TTC549 (cell line): ENCODE data around the gene CIB1.
"Not testable (repeated sequence)": the region's sequence is repeated elsewhere in the genome, so short reads cannot be mapped to it uniquely, and the experiment has no call there.

ENCODE experiments used
- FAIRE-seq: peaks from 2 replicates; lab custom pipeline; 2012; peaks lifted over from hg19 to GRCh38; lab: Jason Lieb, UNC

The CIB1 gene

DNA sequence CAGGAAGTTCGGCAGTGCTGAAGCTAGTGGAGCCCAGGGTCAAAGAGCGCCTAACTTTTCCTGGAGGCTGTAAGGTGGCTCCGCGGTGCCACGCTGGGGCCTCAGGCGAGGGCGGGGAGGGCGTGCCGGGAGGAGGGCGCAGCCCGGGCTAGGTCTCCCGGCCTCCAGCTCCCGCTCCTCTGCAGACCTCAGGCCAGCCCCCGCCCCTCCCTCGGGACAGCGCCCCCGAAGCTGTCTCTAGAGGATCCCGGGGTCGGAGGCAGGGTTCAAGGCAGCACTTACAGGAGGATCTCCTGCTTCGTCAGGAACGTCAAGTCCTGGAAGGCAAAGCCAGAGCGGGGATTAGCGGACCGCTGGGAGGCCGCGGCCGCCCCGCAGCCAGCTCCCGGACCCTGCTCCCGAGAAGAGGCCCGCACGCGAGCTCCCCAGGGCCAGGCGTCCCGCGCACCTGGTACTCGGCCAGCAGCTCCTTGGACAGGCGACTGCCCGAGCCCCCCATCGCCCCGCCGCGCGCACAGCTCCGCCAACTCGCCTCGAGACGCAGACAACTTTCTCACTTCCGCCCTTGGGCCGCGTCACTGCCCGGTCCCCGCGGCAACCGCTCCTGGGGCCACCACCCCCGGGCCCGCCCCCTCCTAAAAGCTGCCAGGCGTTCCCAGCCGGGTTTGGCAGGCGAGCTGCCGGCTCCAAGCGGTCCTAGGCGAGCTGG lies at the start of gene CIB1:
Gene CIB1 (minus strand): TSS at position 555 of the 709 bp plus-strand sequence. CDS start 56 bp downstream, at position 499.
- FAIRE-seq, result no peak

- FAIRE-seq, result not testable (repeated sequence)
Measured at GRCh38 chr15:90281637-90282036, 47.9 kb upstream of the CIB1 start.

GRCh38 chr15:90280743-90281142 lies 47.0 kb upstream of the CIB1 start:
- FAIRE-seq, result not testable (repeated sequence)

GRCh38 chr15:90278467-90278866 lies 44.7 kb upstream of the CIB1 start:
- not testable (repeated sequence) for FAIRE-seq

DNA sequence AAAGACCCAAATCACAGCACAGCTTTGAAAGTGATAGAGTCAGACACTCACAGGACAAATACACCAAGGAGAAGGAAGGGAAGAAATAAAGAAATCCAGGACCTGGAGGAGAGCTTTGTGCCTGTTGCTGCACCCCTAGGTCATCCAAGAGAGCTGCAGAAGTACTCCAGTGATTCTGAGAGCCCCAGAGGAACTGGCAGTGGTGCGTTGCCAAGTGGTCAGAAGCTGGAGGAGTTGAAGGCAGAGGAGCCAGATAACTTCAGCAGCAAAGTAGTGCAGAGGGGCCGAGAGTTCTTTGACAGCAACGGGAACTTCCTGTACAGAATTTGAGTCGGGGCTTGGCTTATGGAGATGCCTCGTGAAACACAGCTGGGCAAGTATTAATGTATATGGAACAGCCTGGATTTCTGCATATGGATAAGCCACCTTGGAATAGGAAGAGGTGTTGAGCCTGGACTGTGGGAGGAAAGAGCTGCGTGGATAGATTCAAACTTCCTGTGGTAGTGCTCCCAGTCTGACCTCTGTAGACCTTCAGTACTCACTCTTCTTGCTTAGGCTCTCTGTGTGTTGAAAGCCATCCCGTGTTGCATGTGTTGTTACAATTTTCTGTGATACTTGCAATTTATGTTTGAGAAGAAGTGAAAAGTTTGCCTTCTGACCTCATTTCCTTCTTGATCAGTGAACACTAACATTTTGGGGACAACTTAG lies 37.9 kb upstream of the CIB1 start:
- FAIRE-seq, result no peak

DNA sequence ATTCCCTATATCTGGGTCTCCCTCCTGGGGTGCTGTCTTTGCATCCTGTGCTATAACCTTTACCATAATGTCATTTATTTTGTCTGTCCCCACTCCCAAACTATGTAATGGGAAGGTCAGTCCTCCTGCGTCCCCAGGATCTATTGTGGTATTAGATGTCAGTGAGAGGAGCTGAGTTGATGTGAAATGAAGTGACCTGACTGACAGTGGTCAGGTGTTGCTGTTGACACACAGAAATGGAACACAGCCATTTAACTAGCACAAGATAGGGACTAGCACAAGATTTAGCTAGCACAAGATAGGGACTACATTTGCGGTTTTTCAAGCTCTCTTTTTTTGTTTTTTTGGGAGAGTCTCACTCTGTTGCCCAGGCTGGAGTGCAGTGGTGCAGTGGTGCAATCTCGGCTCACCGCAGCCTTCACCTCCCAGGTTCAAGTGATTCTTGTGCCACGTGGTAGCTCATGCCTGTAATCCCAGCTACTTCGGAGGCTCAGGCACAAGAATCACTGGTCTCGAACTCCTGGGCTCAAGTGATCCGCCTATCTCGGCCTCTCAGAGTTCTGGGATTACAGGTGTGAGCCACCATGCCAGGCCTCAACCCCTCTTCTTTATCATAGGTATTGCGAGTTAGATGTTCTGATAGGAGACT lies 36.9 kb upstream of the CIB1 start:
- no peak for FAIRE-seq

DNA sequence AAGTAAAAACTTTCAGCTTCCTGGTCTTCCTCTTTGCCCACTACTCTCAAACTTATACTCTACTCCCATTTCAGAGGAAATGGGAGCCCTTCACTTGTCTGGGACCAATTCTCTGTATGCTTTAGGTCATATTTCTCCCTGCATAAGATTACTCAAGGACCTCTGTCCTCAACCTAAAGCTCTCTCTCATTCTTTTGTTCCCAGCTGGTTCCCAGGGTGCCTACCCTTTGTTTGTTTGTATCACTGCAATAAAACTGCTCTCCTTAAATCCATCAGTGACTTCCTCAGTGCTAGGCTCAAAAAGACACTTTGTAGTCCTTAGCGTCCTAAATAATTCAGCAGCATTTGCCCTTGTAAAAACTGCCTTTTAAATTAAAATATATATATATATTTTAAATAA lies 34.7 kb upstream of the CIB1 start:
- no peak for FAIRE-seq

DNA sequence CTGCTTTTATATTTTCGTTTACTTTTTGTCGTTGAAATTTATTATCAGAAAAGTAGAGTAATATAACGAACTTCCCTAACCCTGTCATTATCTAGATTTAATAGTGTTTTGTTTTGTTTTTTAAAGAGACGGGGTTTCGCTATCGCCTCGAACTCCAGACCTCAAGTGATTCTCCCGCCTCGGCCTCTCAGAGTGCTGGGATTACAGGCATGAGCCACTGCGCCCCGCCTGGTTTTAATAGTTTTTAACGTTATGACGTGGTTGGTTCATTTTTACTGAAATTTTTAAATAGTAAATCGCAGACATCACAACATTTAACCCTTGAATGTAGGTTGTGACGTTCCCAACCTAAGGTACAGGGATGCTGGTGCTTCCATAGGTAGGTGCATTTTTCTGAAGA lies 32.7 kb upstream of the CIB1 start:
- FAIRE-seq, result no peak

DNA sequence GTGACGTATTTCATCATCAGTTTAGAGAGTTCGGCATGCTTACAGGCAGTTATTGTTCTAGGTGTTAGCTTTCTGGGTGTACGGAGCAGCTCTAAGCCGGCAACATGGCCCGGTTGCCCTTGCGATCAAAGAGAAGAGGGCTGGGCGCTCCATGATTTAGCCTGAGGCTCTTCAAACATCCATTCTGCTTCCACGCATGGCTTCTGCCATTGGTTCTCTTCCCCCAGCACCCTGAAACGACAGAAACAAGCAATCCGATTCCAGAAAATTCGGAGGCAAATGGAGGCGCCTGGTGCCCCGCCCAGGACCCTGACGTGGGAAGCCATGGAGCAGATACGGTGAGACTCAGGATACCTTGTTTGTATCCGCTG lies 32.3 kb upstream of the CIB1 start:
- no peak for FAIRE-seq

DNA sequence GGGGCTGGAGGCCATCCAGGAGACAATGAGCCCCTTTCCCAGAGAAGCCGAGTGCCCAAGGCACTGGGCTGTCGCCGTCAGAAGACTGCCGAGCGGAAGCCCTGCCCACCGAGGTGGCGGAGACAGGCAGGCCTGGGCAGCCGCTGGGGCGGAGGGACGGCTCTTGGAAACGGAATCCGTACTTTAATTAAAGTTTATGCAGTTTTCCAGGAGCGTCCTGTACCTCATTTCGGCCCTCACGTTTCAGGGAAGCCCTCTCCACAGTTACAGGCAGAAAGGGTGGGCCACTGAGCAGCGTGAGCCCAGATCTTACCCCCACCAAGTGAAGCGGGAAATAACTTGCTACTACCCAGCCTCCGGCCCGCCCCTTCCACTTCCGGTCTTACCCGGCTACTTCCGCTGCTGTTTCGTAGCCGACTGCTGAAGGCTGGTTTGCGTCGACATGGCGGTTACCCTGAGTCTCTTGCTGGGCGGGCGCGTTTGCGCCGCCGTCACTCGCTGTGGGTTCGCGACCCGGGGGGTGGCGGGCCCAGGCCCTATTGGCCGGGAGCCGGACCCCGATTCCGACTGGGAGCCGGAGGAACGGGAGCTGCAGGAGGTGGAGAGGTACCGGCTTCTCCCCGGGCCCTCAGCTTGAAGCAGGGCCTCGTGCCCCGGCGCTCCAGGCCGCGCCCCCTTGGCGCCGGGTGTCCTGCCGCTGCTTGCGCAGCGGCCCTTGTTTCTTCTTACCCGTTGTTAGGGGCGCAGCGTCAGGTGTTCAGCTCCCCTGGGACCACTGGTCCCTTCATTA lies 31.7 kb upstream of the CIB1 start, which contains the start of gene NGRN:
Gene NGRN (plus strand): TSS at position 402 of the 790 bp plus-strand sequence. CDS start 41 bp downstream, at position 443.
- FAIRE-seq, result no peak

- no peak for FAIRE-seq
Measured at GRCh38 chr15:90264671-90265070, 30.9 kb upstream of the CIB1 start.

DNA sequence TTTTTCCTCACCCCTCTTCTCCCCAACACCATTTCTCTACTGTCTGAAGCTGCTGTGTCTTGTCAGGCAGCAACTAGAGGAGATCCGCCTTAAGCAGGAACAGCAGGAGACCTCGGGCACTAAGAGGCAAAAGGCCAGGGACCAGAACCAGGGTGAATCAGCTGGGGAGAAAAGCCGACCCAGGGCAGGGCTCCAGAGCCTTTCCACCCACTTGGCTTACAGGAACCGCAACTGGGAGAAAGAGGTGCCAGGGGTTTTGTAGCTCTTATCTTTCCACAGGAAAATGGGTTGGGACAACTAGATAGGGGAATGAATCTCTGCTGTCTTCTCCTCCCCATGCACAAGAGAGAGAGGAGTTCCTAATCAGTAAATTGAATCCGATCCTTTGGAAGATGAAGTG lies 28.7 kb upstream of the CIB1 start:
- no peak for FAIRE-seq

DNA sequence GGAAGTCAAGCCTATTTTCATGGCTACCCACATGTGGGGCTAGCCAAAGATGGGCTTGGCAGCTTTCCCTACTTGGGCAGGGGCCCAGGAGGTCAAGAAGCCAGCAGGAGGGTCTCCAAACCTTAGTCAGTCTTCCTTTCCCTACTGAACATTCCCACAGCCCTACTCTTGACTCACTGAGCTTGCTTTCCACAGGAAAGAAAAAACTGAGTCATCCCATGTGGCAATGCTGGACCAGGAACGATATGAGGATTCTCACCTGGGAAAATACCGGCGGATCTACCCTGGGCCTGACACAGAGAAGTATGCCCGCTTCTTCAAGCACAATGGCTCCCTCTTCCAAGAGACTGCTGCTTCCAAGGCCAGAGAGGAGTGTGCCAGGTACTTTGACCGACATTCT lies 28.1 kb upstream of the CIB1 start:
- FAIRE-seq, result no peak

- not testable (repeated sequence) for FAIRE-seq
Measured at GRCh38 chr15:90260731-90261130, 27.0 kb upstream of the CIB1 start.

GRCh38 chr15:90259524-90259923 lies 25.8 kb upstream of the CIB1 start:
- FAIRE-seq, result no peak

DNA sequence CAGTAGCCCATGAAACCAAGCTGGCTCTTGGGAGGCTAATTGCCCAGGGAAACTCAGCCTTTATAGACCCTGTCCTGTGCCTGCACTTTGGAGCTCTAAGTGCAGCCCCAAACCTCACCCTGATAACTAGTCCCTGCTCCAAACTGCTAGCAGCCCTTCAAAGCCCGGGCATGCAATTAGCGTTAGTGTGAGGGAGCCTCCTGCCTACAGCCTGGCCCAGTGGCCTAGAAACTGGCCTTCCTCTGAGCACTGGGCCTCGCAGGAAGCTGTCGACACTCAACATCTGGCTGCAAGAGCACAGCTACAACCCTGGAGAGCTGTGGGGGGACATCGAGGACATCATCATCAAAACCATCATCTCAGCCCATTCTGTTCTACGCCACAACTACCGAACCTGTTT lies 24.0 kb upstream of the CIB1 start:
- no peak for FAIRE-seq

- FAIRE-seq, result no peak
Measured at GRCh38 chr15:90249203-90249863, 15.6 kb upstream of the CIB1 start, which contains the start of gene TTLL13. TTLL13 (plus strand) TSS chr15:90249556; CDS start chr15:90250631, 1,075 bp downstream.

DNA sequence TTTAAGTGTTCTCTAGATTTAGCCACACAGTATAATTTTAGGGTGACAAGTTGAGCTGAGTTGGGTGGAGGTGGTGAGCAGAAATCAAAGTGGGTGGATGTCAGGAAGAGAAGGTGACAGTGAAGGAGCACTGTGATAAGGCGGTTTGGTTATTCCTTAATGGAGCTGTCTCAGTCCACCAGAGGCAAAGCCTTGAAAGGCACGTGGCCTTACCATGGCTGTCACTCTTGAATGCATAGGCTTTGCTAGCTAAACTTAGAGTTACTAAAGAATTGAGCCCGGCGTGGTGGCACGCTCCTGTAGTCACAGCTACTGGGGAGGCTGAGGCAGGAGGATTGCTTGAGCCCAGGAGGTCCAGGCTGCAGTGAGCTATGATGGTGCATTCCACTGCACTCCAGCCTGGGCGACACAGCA lies 15.1 kb upstream of the CIB1 start:
- no peak for FAIRE-seq

GRCh38 chr15:90243943-90244639 lies 10.3 kb upstream of the CIB1 start:
- FAIRE-seq, result no peak

GRCh38 chr15:90241343-90242192 lies 7.8 kb upstream of the CIB1 start:
- no peak for FAIRE-seq
